GM18508 (cell line): Measurements from ENCODE around the gene MBD1.
"Not testable (repeated sequence)": the region's sequence is repeated elsewhere in the genome, so short reads cannot be mapped to it uniquely, and the experiment has no call there.

ENCODE experiments used
- ATAC-seq: cut with Tn5 transposase; IDR thresholded peaks from one replicate; pipeline ENCODE4 v1.9.1; 2021; ENCODE audit warnings: moderate number of reproducible peaks; ENCODE audit not compliant: insufficient read depth, unreplicated experiment

The MBD1 gene

DNA sequence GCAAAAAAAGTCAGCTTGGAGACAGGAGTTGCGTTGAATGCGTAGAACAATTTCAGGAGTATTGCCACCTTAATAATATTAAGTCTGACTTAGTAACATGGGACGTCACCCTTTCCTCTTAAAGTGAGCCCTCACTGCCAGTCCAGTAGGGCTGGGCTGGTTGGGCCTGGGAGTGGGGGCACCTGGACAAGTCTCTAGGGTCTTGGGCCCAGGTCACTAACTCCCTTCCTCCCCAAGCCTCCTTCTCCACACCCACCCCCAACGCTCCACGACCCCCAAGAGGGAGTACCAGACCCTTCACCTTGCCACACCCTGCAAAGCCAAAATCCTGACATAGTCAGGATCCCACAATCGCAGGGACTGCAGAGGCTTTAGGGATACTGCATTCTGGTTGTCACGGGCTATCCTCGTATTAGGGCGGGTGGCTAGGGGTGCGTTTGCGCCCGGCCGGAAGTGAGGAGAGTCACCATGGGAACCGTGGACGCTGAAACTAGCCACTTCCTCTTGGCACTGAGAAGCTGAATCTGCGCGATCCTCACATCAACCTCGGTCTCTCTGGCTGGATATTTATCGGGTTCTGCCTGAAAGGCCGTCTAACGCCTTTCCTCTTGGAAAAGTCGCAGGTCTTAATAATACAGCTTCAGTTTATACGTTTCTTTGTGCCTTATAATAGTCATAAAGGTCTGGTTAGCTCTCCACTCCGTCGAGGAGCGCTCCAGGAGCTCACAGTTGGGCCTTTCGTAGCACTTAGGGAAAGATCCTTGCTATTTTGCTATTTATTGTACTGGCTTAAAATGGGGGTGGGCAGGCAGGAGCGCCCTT is 16.5 kb upstream of the MBD1 start:
- ATAC-seq: peak; percentile 77

DNA sequence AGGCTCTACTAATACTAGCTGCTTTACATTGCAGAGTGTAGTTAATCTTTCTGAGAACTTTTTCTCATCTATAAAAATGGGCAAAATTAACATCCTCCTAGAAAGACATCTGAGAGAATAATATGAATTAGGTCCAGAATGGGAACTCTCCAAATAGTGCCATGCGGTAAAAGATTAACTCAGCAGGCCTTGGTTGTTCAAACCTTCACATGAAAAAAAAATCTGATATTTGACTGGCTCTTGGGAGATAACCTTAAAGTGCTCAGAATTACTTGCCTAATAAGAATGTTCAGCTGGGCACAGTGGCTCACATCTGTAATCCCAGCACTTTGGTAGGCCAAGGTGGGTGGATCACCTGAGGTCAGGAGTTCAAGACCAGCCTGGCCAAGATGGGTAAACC is 11.7 kb upstream of the MBD1 start:
- ATAC-seq: no peak

GRCh38 chr18:50289108-50289443 is 7.8 kb upstream of the MBD1 start:
- no peak for ATAC-seq

DNA sequence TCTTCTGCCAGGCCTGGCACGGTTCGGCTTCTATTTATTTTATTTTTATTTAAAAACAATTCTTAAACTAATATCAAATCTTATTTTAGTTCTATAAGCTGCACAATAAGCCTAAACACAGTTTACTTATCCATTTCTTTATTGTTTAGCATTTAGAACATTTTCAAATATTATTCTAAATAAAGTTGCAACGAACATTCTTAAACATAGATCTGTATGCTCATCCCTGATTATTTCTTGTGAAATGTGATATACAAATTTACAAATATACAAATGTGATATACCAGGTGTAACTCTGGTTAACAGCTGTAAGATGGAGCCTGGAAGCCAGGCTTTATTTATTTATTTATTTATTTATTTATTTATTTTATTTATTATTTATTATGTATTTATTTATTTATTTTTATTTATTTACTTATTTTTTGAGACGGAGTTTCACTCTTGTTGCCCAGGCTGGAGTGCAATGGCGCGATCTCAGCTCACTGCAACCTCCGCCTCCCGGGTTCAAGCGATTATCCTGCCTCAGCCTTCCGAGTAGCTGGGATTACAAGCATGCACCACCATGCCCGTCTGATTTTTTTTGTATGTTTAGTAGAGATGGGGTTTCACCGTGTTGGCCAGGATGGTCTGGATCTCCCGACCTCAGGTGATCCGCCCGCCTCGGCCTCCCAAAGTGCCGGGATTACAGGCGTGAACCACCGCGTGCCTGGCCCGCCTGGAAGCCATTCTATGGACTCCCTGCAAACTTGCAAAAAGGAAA is 7.2 kb upstream of the MBD1 start:
- ATAC-seq: not testable (repeated sequence)

GRCh38 chr18:50287441-50288347 is 6.4 kb upstream of the MBD1 start, which contains the start of gene CXXC1:
Gene CXXC1 (minus strand): TSS chr18:50287692. CDS start chr18:50287589, 103 bp downstream.
- ATAC-seq: peak; percentile 81

DNA sequence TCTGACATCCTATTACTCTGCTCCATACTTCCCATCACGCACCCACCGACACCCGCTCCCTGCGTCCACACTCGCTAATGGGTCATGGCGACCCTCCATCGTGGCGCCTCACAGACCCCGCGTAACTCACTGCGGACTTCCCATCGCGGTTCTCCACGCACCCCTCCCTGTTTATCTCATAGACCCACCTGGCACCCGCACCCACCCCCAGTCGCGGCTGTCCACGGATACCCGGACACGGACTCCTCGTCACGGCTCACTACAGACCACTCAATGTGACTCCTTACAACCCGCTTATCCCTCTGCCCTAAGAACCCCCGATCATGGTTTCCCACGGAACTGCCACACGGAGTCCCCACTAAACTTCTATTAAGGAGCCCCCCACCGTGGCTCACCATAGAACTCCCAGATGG is 5.7 kb upstream of the MBD1 start:
- ATAC-seq: no peak

DNA sequence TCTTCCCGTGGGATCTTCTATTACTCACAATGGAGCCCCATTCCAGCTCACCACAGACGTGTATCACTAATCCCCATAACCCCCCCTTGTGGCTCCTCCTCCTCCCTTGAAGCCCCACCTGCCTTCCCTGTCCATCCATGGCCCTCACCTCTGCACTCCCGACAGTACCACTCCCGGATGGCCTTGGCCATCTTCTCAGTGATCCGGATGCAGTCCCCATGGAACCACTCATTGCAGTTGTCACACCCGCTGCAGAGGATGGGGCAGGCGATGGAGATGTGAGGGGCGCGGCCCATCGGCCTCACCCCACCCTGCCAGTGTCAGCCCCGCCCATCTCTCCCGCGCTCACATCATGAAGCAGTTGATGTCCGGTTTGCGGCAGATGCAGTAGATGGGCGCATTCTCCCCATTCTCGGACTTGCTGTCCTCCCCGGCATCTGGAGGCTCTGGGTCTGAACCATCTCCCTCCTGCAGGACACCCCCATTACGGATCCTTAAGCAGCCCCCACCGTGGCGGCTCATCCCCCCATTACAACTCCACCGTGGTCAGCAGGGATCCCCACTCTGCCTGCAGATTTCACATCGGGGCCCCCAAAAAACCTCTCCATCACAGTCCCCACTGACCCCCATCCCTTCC is 5.2 kb upstream of the MBD1 start:
- ATAC-seq: no peak

DNA sequence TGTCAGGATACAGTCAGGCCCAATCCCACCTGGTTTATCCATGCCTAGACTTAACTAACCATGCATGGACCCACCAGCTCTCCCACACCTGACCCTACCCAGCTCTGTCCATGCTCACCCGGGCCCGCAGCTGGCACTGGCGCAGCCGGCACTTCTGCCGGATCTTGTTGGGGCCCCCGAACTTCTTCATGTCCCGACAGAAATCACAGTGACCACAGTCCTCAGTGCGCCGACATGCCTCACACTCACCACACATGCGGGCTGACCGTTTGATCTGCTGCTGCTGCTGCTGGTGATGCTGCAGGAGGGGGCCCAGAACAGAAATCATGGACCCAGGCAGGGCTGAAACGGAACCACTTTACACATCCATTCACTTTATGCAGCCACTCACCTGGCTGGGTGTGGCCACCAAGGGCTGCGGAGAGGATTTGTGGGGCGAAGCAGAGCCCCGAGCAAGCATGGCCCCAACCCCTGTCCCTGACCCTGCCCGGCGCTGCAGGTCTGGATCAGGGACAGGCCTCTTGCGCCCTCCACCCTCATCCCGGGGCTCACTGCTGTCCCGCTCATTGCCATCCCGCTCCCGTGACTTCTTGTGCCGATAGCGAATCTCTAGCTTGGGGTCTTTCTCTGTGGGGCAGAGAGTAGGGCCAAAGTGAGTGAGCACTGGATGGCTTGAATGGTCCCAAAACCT is 4.5 kb upstream of the MBD1 start:
- no peak for ATAC-seq

- no peak for ATAC-seq
Measured at GRCh38 chr18:50285071-50285470, 3.7 kb upstream of the MBD1 start.

- no peak for ATAC-seq
Measured at GRCh38 chr18:50284255-50284885, 3.0 kb upstream of the MBD1 start.

DNA sequence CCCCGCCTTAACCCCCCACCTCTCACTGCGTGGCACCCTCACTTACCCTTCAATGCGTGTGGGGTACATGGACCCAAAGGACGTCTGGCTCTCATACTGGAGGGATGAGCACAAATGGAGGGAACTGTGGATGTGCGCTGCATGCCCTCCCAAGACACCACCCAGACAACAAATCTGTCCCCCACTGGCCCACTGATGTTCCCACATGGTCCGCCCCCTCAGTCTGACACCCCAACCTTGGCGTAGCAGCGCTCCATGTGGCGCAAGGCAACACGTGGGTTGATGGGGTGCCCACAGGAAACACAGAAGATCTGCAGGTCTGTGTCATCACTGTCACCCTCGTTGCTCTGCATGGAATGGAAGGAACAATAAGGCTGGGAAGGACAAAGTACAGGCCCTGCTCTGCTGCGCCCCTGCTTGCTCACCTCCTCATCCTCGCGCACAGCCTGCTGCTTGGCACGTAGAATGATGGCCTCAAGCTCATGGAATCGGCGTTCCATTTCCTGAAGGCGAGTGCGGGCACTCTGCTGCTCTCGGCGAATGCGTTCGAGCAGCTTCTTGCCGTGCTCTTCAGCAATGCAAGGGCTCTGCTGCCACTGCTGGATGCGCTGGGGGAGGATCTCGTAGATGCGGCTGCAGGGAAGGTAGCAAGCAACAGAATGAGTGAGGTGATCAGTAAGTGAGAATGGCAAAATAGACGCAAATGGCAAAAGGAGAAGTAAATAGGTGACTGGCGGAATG is 2.3 kb upstream of the MBD1 start:
- no peak for ATAC-seq

DNA sequence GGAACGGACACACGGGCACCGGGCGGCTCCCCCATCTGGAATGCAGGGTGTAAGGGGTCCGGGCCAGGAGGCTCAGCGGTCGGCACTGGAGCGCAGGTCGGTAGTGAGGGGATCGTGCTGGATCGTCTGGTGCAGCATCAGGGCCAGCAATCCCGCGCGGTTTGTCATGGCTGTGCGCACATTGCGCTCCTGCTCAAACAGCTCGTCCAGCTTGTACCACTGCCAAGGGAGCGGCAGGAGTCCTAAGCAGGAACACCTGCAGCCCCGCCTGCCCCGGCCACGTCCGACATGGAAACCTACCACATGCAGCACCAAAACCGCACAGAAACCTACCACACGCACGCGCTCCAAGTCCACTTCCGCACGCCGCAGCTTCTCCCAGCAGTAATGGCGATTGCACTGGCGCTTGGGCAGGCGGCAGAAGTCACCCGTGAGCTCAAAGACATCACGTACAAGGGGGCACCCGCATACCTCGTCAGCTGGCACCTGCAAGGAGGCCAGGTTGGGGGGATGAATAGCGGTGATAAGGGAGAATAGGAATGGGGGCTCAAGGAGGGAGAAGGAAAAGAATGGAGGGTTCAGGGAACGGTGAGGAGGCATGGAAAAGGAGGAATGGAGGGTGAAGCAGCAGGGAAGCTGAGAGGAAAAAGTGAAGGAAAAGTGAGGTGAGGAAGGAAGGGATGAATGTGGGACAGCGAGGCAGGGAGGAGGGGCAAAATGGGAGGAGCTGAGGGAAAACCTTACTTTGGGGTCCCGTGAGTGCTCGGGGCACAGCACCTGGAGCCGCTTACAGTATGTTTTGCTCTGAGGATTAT is 1.4 kb upstream of the MBD1 start:
- no peak for ATAC-seq

GRCh38 chr18:50281972-50282520 is 723 bp upstream of the MBD1 start:
- ATAC-seq: no peak

GRCh38 chr18:50280707-50281294 is 522 bp downstream of the MBD1 start:
- ATAC-seq: no peak

DNA sequence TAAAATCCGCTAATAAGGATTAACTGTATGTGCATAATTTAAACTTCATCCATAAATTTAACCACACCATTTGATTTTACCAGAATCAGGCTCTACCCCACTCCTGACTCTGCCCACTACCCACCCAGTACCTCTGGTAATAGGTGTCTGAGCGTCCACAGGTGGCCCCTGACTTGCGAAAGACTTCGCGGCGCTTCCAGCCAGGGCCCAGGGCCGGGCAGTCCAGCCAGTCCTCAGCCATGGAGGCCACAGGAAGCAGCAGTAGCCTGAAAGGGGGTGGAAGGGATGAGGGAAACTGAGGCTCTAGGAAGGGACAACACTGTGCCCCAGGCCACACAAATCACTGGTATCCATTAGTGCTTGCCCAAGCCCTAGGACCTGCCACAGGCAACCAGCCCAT is 1.6 kb downstream of the MBD1 start:
- no peak for ATAC-seq

- no peak for ATAC-seq
Measured at GRCh38 chr18:50277942-50278341, 3.4 kb downstream of the MBD1 start.

DNA sequence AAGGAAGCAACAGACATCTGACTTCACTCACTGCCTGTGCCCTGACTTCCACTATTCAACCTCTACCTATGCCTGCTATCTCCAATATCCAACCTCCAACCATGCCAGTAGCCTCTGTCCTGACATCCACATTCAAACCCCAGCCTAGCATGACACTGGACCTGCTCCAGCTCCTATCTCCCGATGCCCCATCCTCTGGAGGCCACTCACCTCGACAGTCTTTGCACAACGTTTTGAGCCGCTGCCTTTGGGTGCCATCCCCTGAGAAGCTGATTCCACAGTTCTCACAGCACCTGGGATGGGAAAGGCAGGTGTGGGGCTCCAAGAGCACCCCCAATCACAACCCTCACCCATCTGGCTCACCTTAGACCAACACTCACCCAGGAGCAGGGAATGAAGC is 4.9 kb downstream of the MBD1 start:
- ATAC-seq: no peak
